K562 (cell line): ENCODE measurements around the gene RUNX1. TPM values are rescaled to one million over a fixed set of nuclear protein-coding genes. Genes with fewer than 3 reads are reported as not detected.

Experiments
- EP300 ChIP-seq: IDR thresholded peaks from 2 replicates; pipeline ENCODE4 v1.6.1; 2012; ENCODE audit warnings: low read length, improper control_type of control experiment
- IRF2 ChIP-seq: sonication (generic); formaldehyde crosslinking; IDR thresholded peaks from 2 replicates; pipeline ENCODE4 v1.8.1; 2022; ENCODE audit warnings: mild to moderate bottlenecking, missing genetic modification reagents
- MBD2 ChIP-seq: sonication (generic); IDR thresholded peaks from 2 replicates; pipeline ENCODE4 v1.6.1; 2016; ENCODE audit warnings: low read depth, borderline replicate concordance
- NELFE ChIP-seq: IDR thresholded peaks from 2 replicates; pipeline ENCODE4 v1.6.1; 2011; ENCODE audit warnings: mild to moderate bottlenecking; ENCODE audit not compliant: insufficient read depth, insufficient read length
- NFATC3 ChIP-seq: fragments of 450-650 bp; IDR thresholded peaks from 2 replicates; pipeline ENCODE4 v1.6.1; 2017; ENCODE audit warnings: mild to moderate bottlenecking
- RBFOX2 ChIP-seq: fragments of 200-400 bp; formaldehyde crosslinking; IDR thresholded peaks from 2 replicates; pipeline ENCODE4 v1.6.1; 2017; ENCODE audit warnings: low read depth, mild to moderate bottlenecking, low read length, moderate library complexity
- SMAD4 ChIP-seq: fragments of 250-450 bp; sonication (Bioruptor Pico); conservative IDR thresholded peaks from 2 replicates; pipeline ENCODE4 v1.8.0; 2021; ENCODE audit warnings: inconsistent platforms, mild to moderate bottlenecking, moderate library complexity
- STAG1 ChIP-seq: sonication (generic); formaldehyde crosslinking; IDR thresholded peaks from 2 replicates; pipeline ENCODE4 v1.5.0; 2020; ENCODE audit warnings: missing genetic modification reagents, borderline replicate concordance
- TAF15 ChIP-seq: fragments of 200-400 bp; formaldehyde crosslinking; IDR thresholded peaks from 2 replicates; pipeline ENCODE4 v1.6.1; 2017; ENCODE audit warnings: mild to moderate bottlenecking, low read depth, low read length, moderate library complexity
- THAP12 ChIP-seq: fragments of 250-450 bp; sonication (Bioruptor Pico); IDR thresholded peaks from 2 replicates; pipeline ENCODE4 v1.9.0; 2021; ENCODE audit warnings: mild to moderate bottlenecking, inconsistent platforms
- ZFP30 ChIP-seq: fragments of 250-450 bp; sonication (Bioruptor Pico); IDR thresholded peaks from 2 replicates; pipeline ENCODE4 v1.8.0; 2022; ENCODE audit warnings: moderate library complexity, mild to moderate bottlenecking, inconsistent platforms, borderline replicate concordance
- ZNF707 ChIP-seq: fragments of 250-450 bp; sonication (Bioruptor Pico); conservative IDR thresholded peaks from 2 replicates; pipeline ENCODE4 v1.8.0; 2022; ENCODE audit warnings: inconsistent platforms, mild to moderate bottlenecking, moderate library complexity
- ZNF76 ChIP-seq: fragments of 250-450 bp; sonication (Bioruptor Pico); IDR thresholded peaks from 2 replicates; pipeline ENCODE4 v1.4.0; 2020; ENCODE audit warnings: mild to moderate bottlenecking, moderate library complexity, borderline replicate concordance
- ZNF79 ChIP-seq: fragments of 250-450 bp; sonication (Bioruptor Pico); IDR thresholded peaks from 2 replicates; pipeline ENCODE4 v1.4.0; 2020; ENCODE audit warnings: low read depth, mild to moderate bottlenecking, moderate library complexity
- polyA plus RNA-seq, 8 experiments: library from polyadenylated mRNA; depleted of rRNA in 4 of 8; stranded (reverse) in 5 of 8; unstranded in 3 of 8; fragments of >200 nt; fragmentation: Nextera tagmentation in 2 of 8; fragmentation: Illumina TruSeq in 1 of 8; extraction: Ambion mirVana in 2 of 8; extraction: Trizol in 1 of 8; gene quantifications; 2 replicates each; pipeline versions ENCODE4 v1.2.1 to v1.2.3, GENCODE V29; 2011 to 2014; ENCODE audit warnings: inconsistent platforms in 1 of 8, missing spikeins in 1 of 8
- total RNA-seq, 7 experiments: library from RNA; depleted of rRNA in 6 of 7; stranded (reverse); fragments of >200 nt in 6 of 7; fragmentation: Illumina TruSeq in 2 of 7; extraction: Trizol in 2 of 7; gene quantifications; 2 replicates each; pipeline versions ENCODE4 v1.2.1 to v1.2.3, GENCODE V29; 2011 to 2021; ENCODE audit warnings: low replicate concordance in 1 of 7
- TF ChIP-seq, protein P1 (sequence below): fragments of 250-450 bp; sonication (Bioruptor Pico); IDR thresholded peaks from 2 replicates; pipeline ENCODE4 v1.8.0; 2021; ENCODE audit warnings: borderline replicate concordance, mild to moderate bottlenecking, moderate library complexity; ENCODE audit not compliant: poor library complexity, severe bottlenecking
- TF ChIP-seq, protein P2 (sequence below): fragments of 250-450 bp; sonication (Bioruptor Pico); IDR thresholded peaks from 2 replicates; pipeline ENCODE4 v1.4.0; 2020; ENCODE audit warnings: mild to moderate bottlenecking, moderate library complexity, borderline replicate concordance
- TF ChIP-seq, protein P3 (sequence below): fragments of 150-350 bp; IDR thresholded peaks from 2 replicates; pipeline ENCODE4 v1.6.1; 2014; ENCODE audit warnings: low read depth, mild to moderate bottlenecking, low read length, borderline replicate concordance

RUNX1 gene
- total and polyA plus RNA-seq, 9 of the 15 experiments (the other 6 are each of a cell fraction or from before 2014, with no cell fraction given) = 2.2 to 68.6 (median 17.8) TPM

GRCh38 chr21:34886240-34887104 lies 162.6 kb downstream of the RUNX1 start (continued):
- no peak for TF ChIP-seq ZNF707
- TF ChIP-seq ZNF76 = no peak
- TF ChIP-seq, protein P1, sequence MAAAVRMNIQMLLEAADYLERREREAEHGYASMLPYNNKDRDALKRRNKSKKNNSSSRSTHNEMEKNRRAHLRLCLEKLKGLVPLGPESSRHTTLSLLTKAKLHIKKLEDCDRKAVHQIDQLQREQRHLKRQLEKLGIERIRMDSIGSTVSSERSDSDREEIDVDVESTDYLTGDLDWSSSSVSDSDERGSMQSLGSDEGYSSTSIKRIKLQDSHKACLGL = no peak
- TF ChIP-seq, protein P2, sequence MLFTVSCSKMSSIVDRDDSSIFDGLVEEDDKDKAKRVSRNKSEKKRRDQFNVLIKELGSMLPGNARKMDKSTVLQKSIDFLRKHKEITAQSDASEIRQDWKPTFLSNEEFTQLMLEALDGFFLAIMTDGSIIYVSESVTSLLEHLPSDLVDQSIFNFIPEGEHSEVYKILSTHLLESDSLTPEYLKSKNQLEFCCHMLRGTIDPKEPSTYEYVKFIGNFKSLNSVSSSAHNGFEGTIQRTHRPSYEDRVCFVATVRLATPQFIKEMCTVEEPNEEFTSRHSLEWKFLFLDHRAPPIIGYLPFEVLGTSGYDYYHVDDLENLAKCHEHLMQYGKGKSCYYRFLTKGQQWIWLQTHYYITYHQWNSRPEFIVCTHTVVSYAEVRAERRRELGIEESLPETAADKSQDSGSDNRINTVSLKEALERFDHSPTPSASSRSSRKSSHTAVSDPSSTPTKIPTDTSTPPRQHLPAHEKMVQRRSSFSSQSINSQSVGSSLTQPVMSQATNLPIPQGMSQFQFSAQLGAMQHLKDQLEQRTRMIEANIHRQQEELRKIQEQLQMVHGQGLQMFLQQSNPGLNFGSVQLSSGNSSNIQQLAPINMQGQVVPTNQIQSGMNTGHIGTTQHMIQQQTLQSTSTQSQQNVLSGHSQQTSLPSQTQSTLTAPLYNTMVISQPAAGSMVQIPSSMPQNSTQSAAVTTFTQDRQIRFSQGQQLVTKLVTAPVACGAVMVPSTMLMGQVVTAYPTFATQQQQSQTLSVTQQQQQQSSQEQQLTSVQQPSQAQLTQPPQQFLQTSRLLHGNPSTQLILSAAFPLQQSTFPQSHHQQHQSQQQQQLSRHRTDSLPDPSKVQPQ (CRISPR knock-in tag) = no peak
- TF ChIP-seq ZNF79 (CRISPR knock-in tag) = no peak
- TF ChIP-seq TAF15 = no peak
- TF ChIP-seq IRF2 (CRISPR knock-in tag) = no peak
- TF ChIP-seq THAP12 (CRISPR knock-in tag) = peak; percentile 41; the same call in 1 of the 2 replicates
- no peak for TF ChIP-seq NELFE
- peak; percentile 84 for TF ChIP-seq RBFOX2
- TF ChIP-seq NFATC3 = no peak
- TF ChIP-seq, protein P3, sequence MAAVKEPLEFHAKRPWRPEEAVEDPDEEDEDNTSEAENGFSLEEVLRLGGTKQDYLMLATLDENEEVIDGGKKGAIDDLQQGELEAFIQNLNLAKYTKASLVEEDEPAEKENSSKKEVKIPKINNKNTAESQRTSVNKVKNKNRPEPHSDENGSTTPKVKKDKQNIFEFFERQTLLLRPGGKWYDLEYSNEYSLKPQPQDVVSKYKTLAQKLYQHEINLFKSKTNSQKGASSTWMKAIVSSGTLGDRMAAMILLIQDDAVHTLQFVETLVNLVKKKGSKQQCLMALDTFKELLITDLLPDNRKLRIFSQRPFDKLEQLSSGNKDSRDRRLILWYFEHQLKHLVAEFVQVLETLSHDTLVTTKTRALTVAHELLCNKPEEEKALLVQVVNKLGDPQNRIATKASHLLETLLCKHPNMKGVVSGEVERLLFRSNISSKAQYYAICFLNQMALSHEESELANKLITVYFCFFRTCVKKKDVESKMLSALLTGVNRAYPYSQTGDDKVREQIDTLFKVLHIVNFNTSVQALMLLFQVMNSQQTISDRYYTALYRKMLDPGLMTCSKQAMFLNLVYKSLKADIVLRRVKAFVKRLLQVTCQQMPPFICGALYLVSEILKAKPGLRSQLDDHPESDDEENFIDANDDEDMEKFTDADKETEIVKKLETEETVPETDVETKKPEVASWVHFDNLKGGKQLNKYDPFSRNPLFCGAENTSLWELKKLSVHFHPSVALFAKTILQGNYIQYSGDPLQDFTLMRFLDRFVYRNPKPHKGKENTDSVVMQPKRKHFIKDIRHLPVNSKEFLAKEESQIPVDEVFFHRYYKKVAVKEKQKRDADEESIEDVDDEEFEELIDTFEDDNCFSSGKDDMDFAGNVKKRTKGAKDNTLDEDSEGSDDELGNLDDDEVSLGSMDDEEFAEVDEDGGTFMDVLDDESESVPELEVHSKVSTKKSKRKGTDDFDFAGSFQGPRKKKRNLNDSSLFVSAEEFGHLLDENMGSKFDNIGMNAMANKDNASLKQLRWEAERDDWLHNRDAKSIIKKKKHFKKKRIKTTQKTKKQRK = no peak
- no peak for TF ChIP-seq EP300
- no peak for TF ChIP-seq MBD2
- TF ChIP-seq SMAD4 (CRISPR knock-in tag) = no peak
- TF ChIP-seq ZFP30 = no peak
- 0 out of 2 replicates have a peak, but pooled peaks have one; percentile 5 for TF ChIP-seq STAG1
